Measurements from ENCODE around the gene DCDC2. TPM values are rescaled to one million over a fixed set of nuclear protein-coding genes. Genes with fewer than 3 reads are reported as not detected.
"Not testable (repeated sequence)": the region's sequence is repeated elsewhere in the genome, so short reads cannot be mapped to it uniquely, and the experiment has no call there.

The DCDC2 gene
- total RNA-seq, 1 donor from 2014 or later: 2.0 TPM

DNA sequence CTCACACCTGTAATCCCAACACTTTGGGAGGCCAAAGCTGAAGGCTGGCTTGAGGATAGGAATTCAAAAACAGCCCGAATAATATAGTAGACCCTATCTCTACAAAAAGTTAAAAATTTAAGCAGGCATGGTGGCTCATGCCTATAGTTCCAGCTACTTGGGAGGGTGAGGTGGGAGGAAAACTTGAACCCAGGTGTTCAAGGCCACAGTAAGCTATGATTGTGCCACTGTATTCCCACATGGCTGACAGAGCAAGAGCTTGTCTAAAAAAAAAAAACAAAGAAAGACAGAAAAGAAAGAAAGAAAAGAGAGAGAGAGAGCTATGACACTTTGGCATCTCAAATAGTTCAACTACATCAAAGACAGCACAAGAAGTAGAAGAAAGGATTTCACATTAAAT lies 33.2 kb downstream of the DCDC2 start:
- no peak for DNase-seq

DNA sequence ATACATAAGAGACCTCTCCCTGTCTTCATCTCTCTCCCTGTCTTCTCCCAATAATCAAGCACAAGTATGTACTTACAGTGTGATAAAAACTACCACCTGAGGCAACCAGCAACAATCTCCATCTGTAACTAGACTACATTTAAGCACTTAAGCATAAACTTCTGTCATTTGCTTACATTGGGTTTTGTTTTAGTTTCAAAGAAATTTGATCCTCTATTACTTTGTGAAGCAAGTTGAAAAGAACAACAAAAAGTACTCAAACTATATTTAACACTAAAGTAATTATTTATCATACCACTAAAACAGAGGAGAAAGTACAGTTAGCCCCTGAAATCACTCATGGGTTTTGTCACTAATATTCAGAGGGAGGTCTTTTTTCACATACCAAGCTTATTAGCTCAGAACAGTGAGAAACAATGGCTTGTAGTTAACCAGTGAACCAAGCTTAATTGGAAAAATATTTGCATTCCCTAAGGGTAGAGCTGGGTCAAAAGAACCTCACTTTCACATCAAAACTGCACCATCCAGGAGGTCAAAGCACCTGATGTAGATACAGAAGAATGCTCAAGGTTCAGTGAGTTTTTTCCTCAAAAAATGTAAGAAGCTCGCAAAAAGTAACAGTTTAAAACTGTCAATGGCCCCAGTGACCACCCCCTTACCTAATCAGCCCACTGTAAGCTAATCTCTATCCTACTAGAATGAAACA lies 34.1 kb downstream of the DCDC2 start:
- no peak for DNase-seq

GRCh38 chr6:24322924-24323323 lies 34.9 kb downstream of the DCDC2 start:
- no peak for DNase-seq

DNA sequence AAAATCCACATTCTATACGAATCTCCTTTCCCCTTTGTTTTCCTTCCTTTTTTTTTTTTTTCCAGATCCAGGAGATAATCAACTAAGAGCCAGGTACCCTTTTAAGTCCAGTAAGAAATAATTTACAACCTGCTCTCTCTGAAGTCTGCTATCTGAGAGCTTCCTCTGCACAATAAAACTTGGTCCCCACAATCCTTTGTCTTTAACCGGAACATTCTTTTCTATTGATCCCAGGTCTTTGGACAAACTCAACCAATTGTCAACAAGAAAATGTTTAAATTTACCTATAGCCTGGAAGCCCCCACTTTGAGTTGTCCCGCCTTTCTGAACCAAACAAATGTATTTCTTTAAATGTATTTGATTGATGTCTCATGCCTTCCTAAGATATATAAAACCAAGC lies 35.4 kb downstream of the DCDC2 start:
- DNase-seq: not testable (repeated sequence)

GRCh38 chr6:24321538-24322162 lies 36.2 kb downstream of the DCDC2 start:
- DNase-seq: no peak

DNA sequence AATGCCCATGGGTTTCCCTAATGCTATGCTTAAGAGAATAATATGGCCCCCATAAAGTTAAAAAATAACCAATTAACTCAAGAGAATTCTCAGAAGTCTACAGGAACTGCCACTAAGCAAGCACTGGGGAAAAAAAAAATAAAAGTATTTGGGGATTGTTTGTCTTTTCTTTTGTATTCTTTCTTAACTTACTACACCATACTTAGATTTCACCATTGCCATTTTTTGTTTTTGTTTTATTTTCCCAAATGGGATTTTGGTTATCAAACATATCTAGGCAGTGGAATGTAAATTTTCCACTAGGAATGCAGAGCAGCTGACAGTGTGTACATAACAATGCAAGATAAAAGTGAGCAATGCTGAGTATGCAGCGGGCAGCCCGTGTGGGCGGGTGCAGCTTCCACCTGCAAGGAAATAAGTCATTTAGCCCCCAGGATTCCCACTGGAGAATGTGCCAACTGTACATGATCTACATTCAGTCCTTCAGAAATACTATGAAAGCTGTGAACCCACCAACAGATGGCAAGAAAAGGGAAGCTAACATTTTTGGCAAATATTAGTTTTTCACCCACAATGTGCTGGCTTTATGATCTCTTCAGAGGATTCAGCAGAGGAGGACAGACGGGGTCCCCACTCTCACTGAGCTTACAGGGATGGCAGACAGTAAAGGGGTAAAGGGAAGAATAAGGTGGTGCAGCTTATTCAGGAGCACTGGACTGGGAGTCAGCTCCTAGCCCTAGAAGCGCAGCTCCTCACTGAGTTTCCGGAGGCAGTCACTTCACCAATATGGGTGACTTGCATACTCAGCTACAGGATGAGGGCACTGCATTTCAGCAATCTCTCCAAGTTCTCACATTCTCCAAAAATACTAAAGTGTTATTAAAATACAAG lies 44.4 kb downstream of the DCDC2 start:
- no peak for DNase-seq

DNA sequence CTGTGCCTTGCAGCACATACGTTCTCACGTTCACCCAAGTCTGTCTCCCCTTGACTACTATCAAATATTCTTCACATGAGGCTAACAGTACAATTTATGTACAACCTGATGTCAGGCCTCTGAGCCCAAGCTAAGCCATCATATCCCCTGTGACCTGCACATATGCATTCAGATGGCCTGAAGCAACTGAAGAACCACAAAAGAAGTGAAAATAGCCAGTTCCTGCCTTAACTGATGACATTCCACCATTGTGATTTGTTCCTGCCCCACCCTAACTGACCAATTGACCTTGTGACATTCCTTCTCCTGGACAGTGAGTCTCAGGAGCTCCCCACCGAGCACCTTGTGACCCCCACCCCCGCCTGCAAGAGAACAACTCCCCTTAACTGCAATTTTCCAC lies 46.1 kb downstream of the DCDC2 start:
- not testable (repeated sequence) for DNase-seq

- no peak for DNase-seq
These were observed 50.0 kb downstream of the DCDC2 start for GRCh38 chr6:24307881-24308280.

- DNase-seq: no peak
These were observed 50.9 kb downstream of the DCDC2 start for GRCh38 chr6:24306936-24307335.

GRCh38 chr6:24306038-24306437 lies 51.8 kb downstream of the DCDC2 start:
- DNase-seq: no peak

DNA sequence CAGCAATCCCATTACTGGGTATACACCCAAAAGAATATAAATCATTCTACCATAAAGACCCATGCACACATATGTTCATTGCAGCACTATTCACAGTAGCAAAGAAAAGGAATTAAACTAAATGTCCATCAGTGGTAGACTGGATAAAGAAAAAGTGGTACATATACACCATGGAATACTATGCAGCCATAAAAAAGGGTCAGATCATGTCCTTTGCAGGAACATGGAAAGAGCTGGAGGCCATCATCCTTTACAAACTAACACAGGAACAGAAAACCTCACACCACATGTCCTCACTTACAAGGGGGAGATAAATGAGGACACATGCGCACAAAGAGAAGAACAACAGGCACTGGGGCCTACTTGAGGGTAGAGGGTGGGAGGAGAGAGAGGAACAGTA lies 60.9 kb downstream of the DCDC2 start:
- no peak for DNase-seq

DNA sequence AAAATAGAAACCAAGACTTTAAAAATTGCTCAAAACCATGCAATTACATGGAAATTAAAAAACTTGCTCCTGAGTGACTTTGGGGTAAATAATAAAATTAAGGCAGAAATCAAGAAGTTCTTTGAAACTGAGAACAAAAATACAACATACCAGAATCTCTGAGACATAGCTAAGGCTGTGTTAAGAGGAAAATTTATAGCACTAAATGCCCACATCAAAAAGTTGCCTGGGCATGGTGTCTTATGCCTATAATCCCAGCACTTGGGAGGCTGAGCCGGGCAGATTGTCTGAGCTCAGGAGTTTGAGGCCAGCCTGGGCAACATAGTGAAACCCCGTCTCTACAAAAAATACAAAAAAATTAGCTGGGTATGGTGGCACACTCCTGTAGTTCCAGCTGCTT lies 64.0 kb downstream of the DCDC2 start:
- DNase-seq: not testable (repeated sequence)

DNA sequence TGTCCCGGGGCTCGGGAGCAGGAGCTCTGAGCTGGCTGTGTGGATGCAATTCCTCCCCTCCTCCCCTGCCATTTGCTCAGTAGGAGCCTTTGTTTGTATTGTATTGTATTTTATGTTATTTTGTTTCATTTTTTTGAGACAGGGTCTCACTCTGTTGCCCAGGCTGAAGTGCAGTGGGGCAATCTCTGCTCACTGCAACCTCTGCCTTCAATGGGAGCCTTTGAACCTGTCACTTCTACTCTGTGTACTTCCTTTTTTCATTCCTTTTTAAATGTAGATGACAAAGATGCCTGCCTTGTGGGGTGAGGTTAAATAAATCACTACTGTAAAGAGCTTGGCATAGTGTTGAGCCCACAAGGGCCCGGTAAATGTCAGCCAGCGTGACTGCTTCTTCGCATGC lies 70.6 kb downstream of the DCDC2 start:
- no peak for DNase-seq

- no peak for DNase-seq
These were observed 73.9 kb downstream of the DCDC2 start for GRCh38 chr6:24284006-24284405.

GRCh38 chr6:24283043-24283985 lies 74.5 kb downstream of the DCDC2 start:
- peak; percentile 41 for DNase-seq

GRCh38 chr6:24274441-24275083 lies 83.3 kb downstream of the DCDC2 start:
- no peak for DNase-seq

DNA sequence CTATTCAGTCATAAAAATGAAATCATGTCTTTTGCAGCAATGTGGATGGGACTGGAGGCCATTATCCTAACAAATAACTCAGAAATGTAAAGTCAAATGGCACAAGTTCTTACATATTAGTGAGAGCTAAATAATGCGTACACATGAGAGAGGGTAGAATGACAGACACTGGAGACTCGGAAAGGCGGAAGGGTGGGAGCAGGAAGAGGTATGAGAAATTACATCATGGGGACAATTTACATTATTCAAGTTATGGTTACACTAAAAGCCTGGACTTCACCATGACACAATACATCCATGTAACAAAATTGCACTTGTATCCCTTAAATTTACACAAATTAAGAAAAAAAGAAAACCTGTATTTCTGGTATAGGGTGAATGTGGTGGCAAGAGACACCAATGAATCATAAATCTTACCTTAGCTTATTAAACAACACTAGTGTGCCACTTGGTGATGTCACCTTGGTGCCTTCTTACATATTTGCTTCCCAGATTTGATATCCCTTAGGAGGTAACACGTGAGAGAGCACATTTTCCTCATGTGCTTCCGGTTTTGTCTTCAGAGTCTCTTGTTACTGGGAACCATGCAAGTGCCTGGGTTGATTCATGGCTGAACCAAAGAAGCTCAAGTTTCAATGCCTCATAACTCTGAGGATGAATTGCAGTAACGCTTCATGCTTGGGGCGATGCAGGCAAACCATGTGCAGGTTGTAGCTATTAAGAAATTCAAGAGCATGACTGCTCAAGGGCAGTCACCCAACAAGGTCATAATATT lies 84.6 kb downstream of the DCDC2 start:
- no peak for DNase-seq

GRCh38 chr6:24272553-24272952 lies 85.3 kb downstream of the DCDC2 start:
- no peak for DNase-seq

DNA sequence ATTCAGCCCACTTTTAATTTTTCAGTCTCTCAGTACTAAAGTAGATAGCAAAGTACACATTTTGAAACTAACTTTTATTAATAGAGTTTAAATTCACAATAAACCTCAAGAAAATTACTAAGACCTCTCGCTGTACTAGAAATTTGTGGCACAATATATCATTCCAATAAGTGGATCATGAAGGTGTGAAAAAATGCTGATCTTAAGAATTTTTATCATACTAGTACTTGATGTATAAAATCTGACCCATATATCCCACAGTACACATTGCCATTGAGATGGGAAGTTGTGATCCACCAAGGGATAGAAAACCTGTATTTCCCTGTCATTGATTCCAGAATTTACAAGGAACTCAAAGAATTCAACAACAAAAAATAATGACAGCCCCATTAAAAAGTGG lies 85.7 kb downstream of the DCDC2 start:
- no peak for DNase-seq

DNA sequence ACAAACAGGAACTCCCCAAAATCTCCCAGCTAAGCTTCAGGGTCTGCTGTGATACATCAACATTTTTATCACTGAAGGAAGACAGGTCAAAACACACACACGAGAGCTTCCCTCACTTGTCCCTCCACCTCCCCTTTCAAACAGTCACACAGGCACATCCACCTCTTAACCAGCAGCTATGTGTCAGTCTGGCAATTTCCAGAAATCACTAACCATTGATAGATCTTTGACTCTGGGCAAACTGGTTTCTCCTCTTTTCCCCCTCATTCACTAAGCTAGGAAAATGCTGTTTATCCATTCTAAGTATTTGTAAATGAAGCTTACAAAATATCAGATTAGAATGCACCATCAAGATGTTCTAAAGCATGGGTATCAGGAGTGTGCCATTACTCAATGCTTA lies 87.8 kb downstream of the DCDC2 start:
- DNase-seq: no peak

DNA sequence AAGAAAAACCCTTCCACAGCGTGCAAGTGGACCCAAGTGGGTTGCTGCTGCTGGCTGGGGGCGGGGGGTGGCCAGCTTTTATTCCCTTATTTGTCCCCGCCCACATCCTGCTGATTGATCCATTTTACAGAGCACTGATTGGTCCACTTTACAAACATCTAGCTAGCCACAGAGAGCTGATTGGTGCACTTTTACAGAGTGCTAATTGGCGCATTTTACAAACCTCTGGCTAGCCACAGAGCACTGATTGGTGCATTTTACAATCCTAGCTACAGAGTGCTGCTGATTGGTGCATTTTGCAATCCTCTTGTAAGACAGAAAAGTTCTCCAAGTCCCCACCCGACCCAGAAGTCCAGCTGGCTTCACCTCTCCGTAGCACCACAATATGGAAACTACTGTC lies 99.6 kb downstream of the DCDC2 start:
- not testable (repeated sequence) for DNase-seq
